Hematopoietic multipotent progenitor cell treated with erythropoietin and hydrocortisone succinate and interleukin-3 and kit ligand, for 6 days (in vitro differentiated cells): Measurements from ENCODE around the gene MSANTD2.
A peak's percentile ranks its signal among the peaks of the same experiment; 100 is the strongest.

Experiments used
- DNase-seq: peaks from one replicate; pipeline ENCODE4 v3.0.0-alpha.2; 2015

Gene MSANTD2

DNA sequence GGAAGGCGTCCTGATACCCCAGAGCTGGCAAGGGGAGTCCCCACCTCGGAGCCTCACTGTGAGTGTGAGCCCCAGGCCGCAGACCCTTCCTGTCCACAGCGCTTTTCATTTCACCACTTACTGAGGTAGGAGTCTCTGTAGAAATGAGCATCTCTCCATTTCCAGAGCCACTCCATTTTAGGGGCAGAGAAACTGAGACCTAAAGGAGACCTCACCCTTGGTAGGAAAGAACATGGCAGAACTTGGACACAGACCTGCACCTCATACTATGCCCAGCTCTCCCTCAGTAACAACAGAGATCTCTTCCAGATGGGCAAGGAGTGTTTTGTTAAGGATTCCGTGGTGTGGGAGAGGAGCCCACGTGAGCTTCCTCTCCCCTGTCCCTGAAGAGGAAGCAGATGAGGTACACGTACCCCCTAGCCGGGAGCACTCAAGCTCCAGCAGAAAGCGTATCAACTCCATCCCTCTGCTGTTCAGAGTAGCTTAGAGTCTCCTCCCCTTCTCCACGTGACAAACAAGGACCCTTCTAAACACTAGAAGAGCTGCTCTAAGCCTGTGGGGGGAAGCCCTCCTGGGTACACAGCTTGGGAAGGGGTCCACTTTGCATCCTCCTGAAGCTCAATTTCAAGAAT lies 47.6 kb downstream of the MSANTD2 start:
- no peak for DNase-seq

DNA sequence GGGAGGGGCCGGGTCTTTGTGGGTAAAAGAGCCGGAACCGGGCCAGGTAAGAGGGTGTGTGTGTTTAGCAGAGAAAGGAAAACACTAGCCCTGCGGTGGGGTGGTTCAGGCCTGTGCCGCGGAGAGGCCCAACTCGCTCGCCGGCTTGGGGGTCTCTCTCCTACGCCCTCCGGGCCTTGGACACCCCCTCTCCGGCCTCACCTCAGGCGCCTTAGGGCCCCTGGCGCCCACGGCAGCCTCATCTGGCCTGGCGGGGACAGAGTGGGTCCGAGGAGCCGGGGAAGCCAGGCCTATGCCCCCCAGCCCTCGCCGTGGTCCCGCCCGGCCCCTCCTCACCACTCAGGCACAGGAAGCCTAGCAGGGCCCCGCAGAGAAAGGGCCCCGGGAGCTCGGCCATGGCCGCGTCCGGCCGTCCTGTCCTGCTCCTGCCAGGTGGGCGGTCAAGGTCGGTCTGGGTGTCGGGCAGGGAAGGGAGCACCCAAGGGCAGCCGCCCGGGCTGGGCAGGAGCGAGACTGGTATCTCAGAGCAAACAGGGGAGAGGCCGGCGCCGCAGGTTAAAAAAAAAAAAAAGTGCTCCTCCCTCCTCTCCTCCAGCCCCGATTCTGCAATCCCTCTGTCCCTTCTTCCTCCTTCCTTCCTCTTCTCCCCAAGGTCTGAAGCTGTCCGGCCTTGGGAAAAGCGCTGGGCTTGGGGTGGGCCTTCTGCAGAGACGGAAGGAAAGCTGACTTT lies 48.3 kb downstream of the MSANTD2 start, which contains the start of gene VSIG2:
Gene VSIG2 (minus strand): TSS at position 515 of the 730 bp plus-strand sequence. CDS start 118 bp downstream, at position 397.
- no peak for DNase-seq

DNA sequence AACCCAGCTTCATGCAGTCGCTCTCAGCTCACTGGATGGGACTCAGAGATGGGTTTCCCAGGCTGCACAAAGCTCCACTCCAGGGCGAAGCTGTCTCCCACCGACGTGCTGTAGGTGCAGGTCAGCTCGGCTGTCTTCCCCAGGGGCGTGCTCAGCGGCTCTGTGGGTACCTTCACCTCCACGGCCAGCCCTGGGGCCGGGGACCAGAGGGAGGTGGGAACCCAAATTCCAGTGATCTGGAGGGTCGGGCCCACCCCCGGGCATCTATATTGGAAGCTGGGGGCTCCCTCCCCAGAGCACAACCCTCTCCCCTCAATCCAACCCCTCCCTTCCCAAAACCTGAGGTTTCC lies 48.8 kb downstream of the MSANTD2 start:
- no peak for DNase-seq

- no peak for DNase-seq
Observed at GRCh38 chr11:124749912-124750311, 50.3 kb downstream of the MSANTD2 start.

DNA sequence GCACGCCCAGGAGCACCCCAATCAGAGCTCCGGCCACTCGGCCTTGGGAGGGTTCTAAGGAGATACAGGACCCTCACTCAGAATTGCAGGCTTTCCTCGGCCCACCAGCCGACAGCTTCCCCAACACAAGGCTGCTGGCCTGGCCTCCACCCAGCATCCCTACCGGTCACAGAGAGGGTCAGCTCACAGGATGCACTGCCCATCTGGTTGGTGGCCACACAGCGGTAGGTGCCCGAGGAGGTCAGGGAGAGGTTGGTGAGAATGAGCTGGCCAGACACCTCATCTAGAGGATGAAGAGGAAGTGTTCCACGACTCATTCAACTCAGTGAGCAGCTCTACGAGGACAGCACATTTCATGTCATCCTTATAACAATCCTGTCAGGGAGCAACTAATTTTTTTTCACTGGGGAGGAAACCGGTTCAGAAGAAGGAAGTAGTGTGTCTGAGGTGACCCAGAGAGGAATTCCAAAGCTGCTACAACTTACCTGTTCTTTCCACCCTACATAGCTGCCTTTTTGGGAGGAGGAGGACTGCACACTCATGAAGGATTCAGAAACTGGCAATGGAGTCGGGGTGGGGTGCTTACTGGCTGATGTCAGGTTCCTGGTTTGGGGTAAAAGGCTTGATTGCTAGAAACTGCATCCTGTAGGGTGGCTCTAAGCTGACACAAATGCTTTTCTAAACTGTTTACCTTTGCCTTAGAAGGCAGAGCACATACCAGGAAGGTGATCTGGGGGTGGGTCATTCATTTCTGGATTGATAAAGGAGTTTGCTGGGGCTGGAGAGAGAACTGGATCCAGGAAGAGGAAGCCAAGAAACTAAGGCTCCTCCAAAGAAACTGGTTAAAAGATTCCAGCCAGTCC lies 51.5 kb downstream of the MSANTD2 start:
- no peak for DNase-seq

GRCh38 chr11:124748100-124748418 lies 52.1 kb downstream of the MSANTD2 start:
- DNase-seq = no peak

DNA sequence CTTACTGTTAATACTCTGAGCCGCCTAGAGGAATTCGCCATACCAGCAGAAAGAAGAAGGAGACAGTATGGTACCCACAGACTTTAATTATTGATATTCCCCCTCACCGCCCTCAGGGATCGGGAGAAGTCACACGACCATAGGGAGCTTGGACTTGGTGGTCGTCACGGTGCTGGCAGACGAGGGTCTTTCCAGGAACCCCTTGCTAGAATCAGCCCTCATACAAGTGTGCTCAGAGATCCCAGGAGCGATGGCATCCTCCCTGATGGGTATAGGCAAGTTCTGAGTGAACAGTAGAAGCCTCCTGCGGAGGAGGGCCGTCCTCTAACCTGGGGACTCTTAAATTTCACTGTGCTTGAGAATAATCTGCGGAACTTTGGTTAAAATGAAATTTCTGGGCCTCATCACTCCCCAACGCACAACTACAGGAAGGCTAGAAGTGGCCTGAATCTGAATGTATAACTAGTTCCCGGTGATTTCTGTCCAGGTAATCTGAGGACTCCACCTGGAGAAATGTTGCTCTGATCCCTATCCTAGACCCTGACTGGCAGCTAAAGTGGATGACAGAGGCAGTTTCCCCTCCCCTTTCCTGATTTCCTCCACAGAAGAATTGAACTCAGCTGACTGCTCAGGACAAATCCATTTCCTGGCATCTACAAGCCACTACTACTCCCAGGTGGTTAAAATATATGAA lies 52.7 kb downstream of the MSANTD2 start:
- no peak for DNase-seq

DNA sequence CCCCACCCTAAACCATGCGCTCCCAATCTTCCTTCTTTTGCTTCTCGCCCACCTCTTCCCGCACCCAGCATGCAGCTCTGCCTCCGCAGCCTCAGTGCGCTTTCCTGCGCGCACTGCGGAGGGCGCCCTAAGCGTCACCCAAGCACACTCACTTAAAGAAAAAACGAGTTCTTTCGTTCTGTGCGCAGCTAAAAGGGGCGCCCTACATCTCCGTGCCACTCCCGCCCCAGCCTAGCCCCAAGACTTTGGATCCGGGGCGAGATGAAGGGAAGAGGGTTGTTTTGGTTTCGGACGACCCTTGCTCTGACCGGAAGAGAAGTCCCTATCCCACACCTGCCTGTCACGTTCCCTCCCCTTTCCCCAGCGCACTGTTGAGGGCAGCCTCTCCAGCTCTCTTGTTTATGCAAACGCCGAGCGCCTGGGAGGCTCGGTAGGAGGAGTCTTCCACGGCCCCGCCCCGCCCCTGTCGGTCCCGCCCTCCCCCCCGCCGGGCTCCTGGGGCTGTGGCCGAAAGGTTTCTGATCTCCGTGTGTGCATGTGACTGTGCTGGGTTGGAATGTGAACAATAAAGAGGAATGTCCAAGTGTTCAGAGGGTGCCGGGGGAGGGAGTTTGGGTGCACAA lies 53.5 kb downstream of the MSANTD2 start:
- peak; percentile 88 for DNase-seq

- no peak for DNase-seq
Observed at GRCh38 chr11:124745835-124746620, 54.2 kb downstream of the MSANTD2 start.

- DNase-seq = no peak
Observed at GRCh38 chr11:124745270-124745834, 54.9 kb downstream of the MSANTD2 start.

GRCh38 chr11:124743050-124743449 lies 57.2 kb downstream of the MSANTD2 start:
- DNase-seq = no peak

DNA sequence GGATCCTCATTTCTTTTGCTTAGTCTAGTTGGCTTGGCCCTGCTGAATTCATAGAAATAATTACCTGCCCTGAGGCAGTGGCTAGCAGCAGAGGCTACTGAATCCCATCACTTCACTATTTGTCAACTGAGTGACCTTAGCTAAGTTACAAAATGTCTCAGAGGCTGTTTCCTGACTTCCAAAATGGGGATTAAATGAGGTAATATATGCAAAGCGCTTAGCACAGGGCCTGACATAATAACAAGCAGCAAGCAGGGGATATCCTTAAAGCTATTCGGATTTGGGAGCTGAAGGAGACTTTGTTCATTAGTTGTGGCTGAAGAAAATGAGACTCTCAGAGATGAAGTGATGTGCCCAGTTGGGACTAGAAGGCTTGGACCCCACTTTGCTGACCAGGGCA lies 57.7 kb downstream of the MSANTD2 start:
- no peak for DNase-seq

DNA sequence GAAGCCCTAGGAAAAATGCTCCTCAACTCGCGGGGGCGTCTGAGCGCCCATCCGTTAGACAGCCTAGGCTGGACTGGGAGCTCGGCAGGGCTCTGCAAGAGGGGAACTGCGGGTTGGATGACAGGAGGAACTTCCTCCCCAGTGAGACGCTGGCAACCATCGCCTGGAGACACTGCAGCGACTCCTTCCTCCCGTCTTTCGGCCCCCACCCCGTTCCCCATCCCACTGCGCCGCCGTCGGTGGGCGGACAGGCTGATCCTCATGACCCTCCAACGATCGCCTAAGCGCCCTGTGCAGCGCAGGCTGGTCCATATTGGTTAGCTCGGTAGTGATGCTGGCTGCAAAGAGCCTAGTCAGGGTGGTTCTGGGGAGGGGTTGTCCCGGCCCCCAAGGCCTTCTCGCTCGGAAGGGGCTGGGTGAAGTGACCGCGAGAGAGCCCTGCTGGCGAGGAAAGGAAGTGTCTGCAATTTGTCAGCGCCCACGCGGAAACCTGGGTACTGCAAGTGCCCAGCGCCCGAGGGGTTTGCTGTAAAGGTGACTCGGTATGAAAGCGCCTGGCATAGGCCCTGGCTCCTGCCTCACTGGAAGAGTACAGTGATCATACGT lies 59.8 kb downstream of the MSANTD2 start:
- peak; percentile 46 for DNase-seq

DNA sequence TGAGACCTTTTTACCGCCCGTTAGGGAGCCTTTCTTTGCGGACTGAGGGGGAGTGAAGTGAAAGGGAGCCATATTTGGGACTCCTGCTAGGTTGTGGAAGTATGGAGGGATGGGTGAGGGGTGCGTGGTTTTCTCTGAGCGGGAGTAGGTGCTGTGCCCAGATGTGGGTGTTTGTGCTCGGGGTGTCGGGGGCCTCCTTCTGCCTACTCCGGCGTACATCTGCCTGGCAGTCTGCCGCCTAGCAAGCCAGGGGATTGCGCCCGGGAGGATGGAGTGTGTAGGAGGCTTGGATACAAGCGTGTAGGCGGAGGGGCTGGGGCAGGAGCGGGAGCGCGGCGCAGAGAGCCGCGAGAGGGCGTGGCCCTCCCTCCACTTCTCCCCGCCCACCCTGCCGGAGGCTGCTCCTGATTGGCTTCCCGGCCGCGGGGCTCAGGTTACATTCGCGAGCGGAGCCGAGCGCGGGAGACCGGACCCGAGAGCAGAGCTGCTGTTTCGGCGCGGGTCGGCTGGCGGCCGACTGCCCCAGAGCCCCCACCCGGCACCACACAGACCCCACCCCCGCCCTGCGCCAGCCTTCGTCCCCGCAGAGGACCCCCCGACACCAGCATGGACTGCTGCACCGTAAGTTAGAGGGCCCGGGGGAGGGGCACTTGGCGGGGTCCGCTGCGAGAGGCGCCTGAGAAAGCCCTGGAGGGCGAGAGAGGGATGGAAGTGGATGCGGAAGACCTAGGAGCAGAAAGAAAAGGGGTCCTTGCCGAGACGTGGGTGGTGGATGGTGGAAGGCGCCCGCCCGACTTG lies 60.5 kb downstream of the MSANTD2 start, which contains the start of gene NRGN:
Gene NRGN (plus strand): TSS at position 464 of the 798 bp plus-strand sequence. CDS start 143 bp downstream, at position 607.
- DNase-seq = peak; percentile 96

DNA sequence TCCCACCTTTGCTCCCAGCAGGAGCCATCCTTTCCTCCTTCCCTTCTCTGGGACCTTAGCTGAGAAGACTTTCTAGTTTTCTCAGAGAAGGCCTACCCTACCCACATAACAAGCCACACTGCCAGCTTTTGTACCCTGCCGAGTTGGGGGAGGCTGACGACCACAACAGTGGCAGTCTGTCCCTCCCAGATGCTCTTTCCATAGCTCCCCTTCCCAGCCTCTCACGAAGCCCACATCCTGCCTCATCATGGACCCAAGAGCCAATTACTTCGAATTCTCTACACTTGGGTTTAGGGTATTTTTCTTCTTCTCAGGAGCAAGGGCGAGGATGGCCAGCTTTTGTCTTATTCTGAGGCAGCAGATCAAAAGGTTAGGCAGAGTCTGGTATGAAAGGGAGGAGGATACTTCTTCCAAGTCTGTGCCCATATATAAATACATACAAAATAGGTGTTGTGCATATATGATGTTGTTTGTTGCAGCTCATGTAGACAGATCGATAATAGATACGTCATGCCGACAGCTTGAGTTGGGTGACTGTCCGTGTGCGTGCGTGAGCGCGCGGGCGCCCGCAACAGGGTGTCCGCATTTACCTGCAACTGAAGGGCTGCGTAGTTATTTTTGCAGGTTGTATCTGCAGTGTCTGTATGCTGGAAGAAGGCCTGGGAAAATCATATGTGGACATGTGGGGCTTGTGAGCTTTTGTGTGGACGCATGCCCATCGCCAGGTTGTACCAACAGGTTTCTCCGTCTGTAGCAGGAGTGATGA lies 61.3 kb downstream of the MSANTD2 start:
- no peak for DNase-seq

- no peak for DNase-seq
Observed at GRCh38 chr11:124737638-124738305, 62.4 kb downstream of the MSANTD2 start.

- peak; percentile 50 for DNase-seq
Observed at GRCh38 chr11:124736736-124737135, 63.5 kb downstream of the MSANTD2 start.

- DNase-seq = peak; percentile 47
Observed at GRCh38 chr11:124732230-124732629, 68.0 kb downstream of the MSANTD2 start.

GRCh38 chr11:124729571-124729970 lies 70.6 kb downstream of the MSANTD2 start:
- no peak for DNase-seq
